ENCODE data around the gene CD274.
"Not testable (repeated sequence)": the region's sequence is repeated elsewhere in the genome, so short reads cannot be mapped to it uniquely, and the experiment has no call there.

- TF ChIP-seq EP300, CTCF (IDR thresholded peaks at IDR 0.05): not testable (repeated sequence)
Measured at GRCh38 chr9:5464831-5465330, 14.5 kb downstream of the CD274 start.
